Measurements from ENCODE around the gene SSR2.

Gene SSR2

GRCh38 chr1:155974208-155975115 lies 46.3 kb downstream of the SSR2 start:
- H3K9ac ChIP-seq (ENCODE audit: low read length) = peak overlapping the region; percentile 100
- H4K20me1 ChIP-seq (ENCODE audit: insufficient read depth, low read length) = peaks cover 73% of the 10 kb centered on the region
- H3K9me3 ChIP-seq (ENCODE audit: insufficient read depth, low read length) = no peaks in the 10 kb centered on the region
- no peak overlapping the region for H2AFZ ChIP-seq (ENCODE audit: low read depth, low read length)
- peak overlapping the region; percentile 95 for H3K4me2 ChIP-seq (ENCODE audit: low read length)
- H3K4me3 ChIP-seq (ENCODE audit: low read length) = peak overlapping the region; percentile 95
- peaks cover 44% of the 10 kb centered on the region for H3K36me3 ChIP-seq (replicated peaks; ENCODE audit: low read depth, low read length)
- peaks cover 62% of the 10 kb centered on the region for H3K4me1 ChIP-seq (ENCODE audit: low read length)
- TF ChIP-seq, protein P1, sequence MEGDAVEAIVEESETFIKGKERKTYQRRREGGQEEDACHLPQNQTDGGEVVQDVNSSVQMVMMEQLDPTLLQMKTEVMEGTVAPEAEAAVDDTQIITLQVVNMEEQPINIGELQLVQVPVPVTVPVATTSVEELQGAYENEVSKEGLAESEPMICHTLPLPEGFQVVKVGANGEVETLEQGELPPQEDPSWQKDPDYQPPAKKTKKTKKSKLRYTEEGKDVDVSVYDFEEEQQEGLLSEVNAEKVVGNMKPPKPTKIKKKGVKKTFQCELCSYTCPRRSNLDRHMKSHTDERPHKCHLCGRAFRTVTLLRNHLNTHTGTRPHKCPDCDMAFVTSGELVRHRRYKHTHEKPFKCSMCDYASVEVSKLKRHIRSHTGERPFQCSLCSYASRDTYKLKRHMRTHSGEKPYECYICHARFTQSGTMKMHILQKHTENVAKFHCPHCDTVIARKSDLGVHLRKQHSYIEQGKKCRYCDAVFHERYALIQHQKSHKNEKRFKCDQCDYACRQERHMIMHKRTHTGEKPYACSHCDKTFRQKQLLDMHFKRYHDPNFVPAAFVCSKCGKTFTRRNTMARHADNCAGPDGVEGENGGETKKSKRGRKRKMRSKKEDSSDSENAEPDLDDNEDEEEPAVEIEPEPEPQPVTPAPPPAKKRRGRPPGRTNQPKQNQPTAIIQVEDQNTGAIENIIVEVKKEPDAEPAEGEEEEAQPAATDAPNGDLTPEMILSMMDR (IDR thresholded peaks at IDR 0.05; ENCODE audit: low read depth, low read length) = no peak
- TF ChIP-seq EZH2phosphoT487 (IDR thresholded peaks at IDR 0.05; ENCODE audit: low read depth) = no peak
- H3K79me2 ChIP-seq (ENCODE audit: low read length) = peaks cover 100% of the 10 kb centered on the region
- no peaks in the 10 kb centered on the region for H3K27me3 ChIP-seq (ENCODE audit: low read depth, low read length)
- peak overlapping the region; percentile 89 for H3K27ac ChIP-seq (ENCODE audit: low read length)

- Histone ChIP-seq H3K4me3 (ENCODE audit: low read length) (no peak overlapping the region), H4K20me1 (ENCODE audit: insufficient read depth, low read length) (peaks cover 81% of the 10 kb centered on the region), H3K79me2 (ENCODE audit: low read length) (peaks cover 100% of the 10 kb centered on the region), H3K27ac (ENCODE audit: low read length) (peak overlapping the region; percentile 89), H3K9ac (ENCODE audit: low read length) (no peak overlapping the region), H3K27me3 (ENCODE audit: low read depth, low read length) (no peaks in the 10 kb centered on the region), H3K36me3 (replicated peaks; ENCODE audit: low read depth, low read length) (peaks cover 52% of the 10 kb centered on the region), H3K9me3 (ENCODE audit: insufficient read depth, low read length) (no peaks in the 10 kb centered on the region), H3K4me2 (ENCODE audit: low read length) (peak overlapping the region; percentile 95; the same call in 1 of the 2 replicates), H3K4me1 (ENCODE audit: low read length) (peaks cover 67% of the 10 kb centered on the region), H2AFZ (ENCODE audit: low read depth, low read length) (no peak overlapping the region)
- no peak for TF ChIP-seq EZH2phosphoT487 (IDR thresholded peaks at IDR 0.05; ENCODE audit: low read depth)
- TF ChIP-seq, protein P1 (IDR thresholded peaks at IDR 0.05; ENCODE audit: low read depth, low read length) = no peak
Measured at GRCh38 chr1:155973723-155974122, 47.0 kb downstream of the SSR2 start.

DNA sequence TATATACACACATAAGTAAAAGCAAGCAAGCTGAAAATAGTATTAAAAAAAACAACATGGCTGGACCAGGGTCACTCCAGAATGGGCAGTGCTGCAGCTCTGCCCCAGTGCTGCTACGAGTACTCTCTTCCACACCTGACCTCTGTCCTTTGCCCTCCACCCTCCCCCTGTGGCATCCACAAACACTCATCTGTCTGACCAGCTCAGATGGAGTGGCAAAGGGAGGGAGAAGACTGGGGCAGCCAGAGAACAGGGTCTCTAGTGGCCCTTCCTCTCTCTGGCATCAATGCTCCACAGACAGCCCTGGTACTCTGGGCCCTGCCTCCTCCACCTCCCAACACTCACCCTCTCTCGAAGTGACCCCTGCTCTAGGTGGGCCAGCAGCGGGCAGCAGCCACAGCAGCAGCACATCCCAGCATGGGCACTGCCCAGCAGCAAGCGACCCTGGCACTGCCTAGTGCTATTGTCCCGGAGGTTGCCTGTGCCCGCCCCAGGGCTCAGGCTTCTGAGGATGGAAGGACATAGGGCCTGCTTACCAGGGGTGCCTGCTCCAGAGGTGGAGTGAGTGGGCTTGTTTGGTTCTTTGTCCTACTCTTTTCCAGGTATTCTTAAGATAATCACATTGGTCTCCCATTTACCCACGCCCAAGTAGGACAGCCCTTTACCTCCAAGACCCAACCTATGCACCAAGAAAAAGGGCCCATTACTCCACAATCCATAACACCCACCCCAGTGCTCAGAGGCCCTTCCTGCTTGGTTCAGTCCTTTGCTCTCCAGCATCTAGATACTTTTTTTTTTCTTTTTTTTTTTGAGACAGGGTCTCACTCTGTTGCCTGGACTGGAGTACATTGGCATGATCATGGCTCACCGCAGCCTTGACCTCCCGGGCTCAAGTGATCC lies 48.6 kb downstream of the SSR2 start:
- Histone ChIP-seq H3K9me3 (ENCODE audit: insufficient read depth, low read length) (no peaks in the 10 kb centered on the region), H3K4me2 (ENCODE audit: low read length) (peak overlapping the region; percentile 57), H3K79me2 (ENCODE audit: low read length) (peaks cover 100% of the 10 kb centered on the region), H3K27ac (ENCODE audit: low read length) (peak overlapping the region; percentile 49), H3K4me3 (ENCODE audit: low read length) (peak overlapping the region; percentile 30; the same call in 1 of the 2 replicates), H2AFZ (ENCODE audit: low read depth, low read length) (no peak overlapping the region), H3K9ac (ENCODE audit: low read length) (no peak overlapping the region; the same call in 1 of the 2 replicates), H3K27me3 (ENCODE audit: low read depth, low read length) (no peaks in the 10 kb centered on the region), H3K4me1 (ENCODE audit: low read length) (peaks cover 73% of the 10 kb centered on the region), H3K36me3 (replicated peaks; ENCODE audit: low read depth, low read length) (peaks cover 65% of the 10 kb centered on the region), H4K20me1 (ENCODE audit: insufficient read depth, low read length) (peaks cover 92% of the 10 kb centered on the region)
- TF ChIP-seq, protein P1 (IDR thresholded peaks at IDR 0.05; ENCODE audit: low read depth, low read length) = no peak
- TF ChIP-seq EZH2phosphoT487 (IDR thresholded peaks at IDR 0.05; ENCODE audit: low read depth) = no peak
